ENCODE measurements around the gene ADGRG3. TPM values are rescaled to one million over a fixed set of nuclear protein-coding genes. Genes with fewer than 3 reads are reported as not detected.

Gene ADGRG3
- total and polyA plus RNA-seq, 2 of the 13 experiments (the other 11 are each of a cell fraction or from before 2014, with no cell fraction given), result 2.7 to 11.8 TPM

DNA sequence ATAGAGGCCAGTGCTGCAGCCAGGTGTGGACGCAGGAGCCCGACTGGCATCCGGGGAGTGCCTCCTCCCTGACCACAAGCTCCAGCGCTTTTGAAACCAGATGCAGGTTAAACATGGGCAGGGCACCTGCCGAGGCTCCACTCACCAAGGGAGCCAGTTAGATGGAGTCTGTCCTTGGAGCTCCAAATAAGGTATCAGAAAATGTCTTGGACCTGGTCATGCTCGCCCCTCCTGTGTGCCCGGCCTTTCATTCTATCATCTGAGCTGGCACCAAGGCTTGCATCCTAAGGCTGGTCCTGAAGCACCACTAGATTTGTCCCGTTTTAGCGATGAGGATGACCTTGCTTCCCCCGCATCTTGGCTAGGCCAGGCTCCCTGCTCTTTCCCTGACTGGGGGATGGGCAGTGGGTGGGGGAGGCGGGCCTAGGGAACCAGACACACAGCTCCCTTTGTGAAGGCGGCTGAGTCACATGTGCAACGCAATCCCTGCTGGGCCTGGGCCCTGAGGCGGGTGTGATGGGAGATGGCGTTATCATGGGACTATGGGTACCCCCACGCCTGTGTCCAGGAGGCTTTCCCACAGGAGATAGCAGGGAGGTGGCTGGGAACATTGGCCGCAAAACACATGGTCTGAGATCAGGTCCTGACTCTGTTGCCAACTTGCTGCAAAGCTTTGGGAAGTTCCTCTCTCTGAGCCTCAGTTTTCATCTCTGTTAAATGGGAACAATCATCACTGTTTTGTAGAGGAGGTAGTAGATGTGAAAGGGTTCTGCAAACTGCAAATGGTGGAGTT lies 44.7 kb upstream of the ADGRG3 start (continued):
- TF ChIP-seq, protein P1, sequence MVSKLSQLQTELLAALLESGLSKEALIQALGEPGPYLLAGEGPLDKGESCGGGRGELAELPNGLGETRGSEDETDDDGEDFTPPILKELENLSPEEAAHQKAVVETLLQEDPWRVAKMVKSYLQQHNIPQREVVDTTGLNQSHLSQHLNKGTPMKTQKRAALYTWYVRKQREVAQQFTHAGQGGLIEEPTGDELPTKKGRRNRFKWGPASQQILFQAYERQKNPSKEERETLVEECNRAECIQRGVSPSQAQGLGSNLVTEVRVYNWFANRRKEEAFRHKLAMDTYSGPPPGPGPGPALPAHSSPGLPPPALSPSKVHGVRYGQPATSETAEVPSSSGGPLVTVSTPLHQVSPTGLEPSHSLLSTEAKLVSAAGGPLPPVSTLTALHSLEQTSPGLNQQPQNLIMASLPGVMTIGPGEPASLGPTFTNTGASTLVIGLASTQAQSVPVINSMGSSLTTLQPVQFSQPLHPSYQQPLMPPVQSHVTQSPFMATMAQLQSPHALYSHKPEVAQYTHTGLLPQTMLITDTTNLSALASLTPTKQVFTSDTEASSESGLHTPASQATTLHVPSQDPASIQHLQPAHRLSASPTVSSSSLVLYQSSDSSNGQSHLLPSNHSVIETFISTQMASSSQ (IDR thresholded peaks at IDR 0.05; ENCODE audit: low read depth), result no peak
- TF ChIP-seq, protein P1 (CRISPR knock-in tag; IDR thresholded peaks at IDR 0.05; ENCODE audit: borderline replicate concordance), result 0 out of 2 replicates have a peak, but pooled peaks have one; percentile 55
- TF ChIP-seq FOSL2 (CRISPR knock-in tag; IDR thresholded peaks at IDR 0.05) (peak; percentile 96), THAP11 (CRISPR knock-in tag; IDR thresholded peaks at IDR 0.05) (peak; percentile 53), ZNF672 (CRISPR knock-in tag; IDR thresholded peaks at IDR 0.05) (no peak), JUN (CRISPR knock-in tag; IDR thresholded peaks at IDR 0.05) (0 out of 2 replicates have a peak, but pooled peaks have one; percentile 21), ARHGAP35 (CRISPR knock-in tag; IDR thresholded peaks at IDR 0.05; ENCODE audit: borderline replicate concordance) (no peak), HDAC1 (CRISPR knock-in tag; IDR thresholded peaks at IDR 0.05) (0 out of 2 replicates have a peak, but pooled peaks have one; percentile 27), ZNF432 (CRISPR knock-in tag; IDR thresholded peaks at IDR 0.05; ENCODE audit: borderline replicate concordance) (no peak), ZNF124 (CRISPR knock-in tag; IDR thresholded peaks at IDR 0.05) (0 out of 2 replicates have a peak, but pooled peaks have one; percentile 6), SALL1 (CRISPR knock-in tag; IDR thresholded peaks at IDR 0.05) (0 out of 2 replicates have a peak, but pooled peaks have one; percentile 8), SIX4 (CRISPR knock-in tag; IDR thresholded peaks at IDR 0.05) (no peak), MED1 (CRISPR knock-in tag; IDR thresholded peaks at IDR 0.05) (no peak), ZSCAN29 (CRISPR knock-in tag; conservative IDR thresholded peaks at IDR 0.05) (no peak), TBL1XR1 (IDR thresholded peaks at IDR 0.05; ENCODE audit: borderline replicate concordance, low read length, partially characterized antibody) (peak; percentile 50), ZNF264 (CRISPR knock-in tag; IDR thresholded peaks at IDR 0.05) (no peak), ZNF234 (CRISPR knock-in tag; conservative IDR thresholded peaks at IDR 0.05) (no peak), SNAI1 (CRISPR knock-in tag; IDR thresholded peaks at IDR 0.05; ENCODE audit: borderline replicate concordance) (no peak), ZMYM2 (CRISPR knock-in tag; IDR thresholded peaks at IDR 0.05) (peak; percentile 75; the same call in 1 of the 2 replicates), NCOR1 (IDR thresholded peaks at IDR 0.05; ENCODE audit: borderline replicate concordance, low read length) (0 out of 2 replicates have a peak, but pooled peaks have one; percentile 18), ZNF333 (CRISPR knock-in tag; IDR thresholded peaks at IDR 0.05; ENCODE audit: borderline replicate concordance) (no peak)
- TF ChIP-seq, protein P2, sequence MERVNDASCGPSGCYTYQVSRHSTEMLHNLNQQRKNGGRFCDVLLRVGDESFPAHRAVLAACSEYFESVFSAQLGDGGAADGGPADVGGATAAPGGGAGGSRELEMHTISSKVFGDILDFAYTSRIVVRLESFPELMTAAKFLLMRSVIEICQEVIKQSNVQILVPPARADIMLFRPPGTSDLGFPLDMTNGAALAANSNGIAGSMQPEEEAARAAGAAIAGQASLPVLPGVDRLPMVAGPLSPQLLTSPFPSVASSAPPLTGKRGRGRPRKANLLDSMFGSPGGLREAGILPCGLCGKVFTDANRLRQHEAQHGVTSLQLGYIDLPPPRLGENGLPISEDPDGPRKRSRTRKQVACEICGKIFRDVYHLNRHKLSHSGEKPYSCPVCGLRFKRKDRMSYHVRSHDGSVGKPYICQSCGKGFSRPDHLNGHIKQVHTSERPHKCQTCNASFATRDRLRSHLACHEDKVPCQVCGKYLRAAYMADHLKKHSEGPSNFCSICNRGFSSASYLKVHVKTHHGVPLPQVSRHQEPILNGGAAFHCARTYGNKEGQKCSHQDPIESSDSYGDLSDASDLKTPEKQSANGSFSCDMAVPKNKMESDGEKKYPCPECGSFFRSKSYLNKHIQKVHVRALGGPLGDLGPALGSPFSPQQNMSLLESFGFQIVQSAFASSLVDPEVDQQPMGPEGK (CRISPR knock-in tag; IDR thresholded peaks at IDR 0.05), result peak; percentile 74
- TF ChIP-seq, protein P3, sequence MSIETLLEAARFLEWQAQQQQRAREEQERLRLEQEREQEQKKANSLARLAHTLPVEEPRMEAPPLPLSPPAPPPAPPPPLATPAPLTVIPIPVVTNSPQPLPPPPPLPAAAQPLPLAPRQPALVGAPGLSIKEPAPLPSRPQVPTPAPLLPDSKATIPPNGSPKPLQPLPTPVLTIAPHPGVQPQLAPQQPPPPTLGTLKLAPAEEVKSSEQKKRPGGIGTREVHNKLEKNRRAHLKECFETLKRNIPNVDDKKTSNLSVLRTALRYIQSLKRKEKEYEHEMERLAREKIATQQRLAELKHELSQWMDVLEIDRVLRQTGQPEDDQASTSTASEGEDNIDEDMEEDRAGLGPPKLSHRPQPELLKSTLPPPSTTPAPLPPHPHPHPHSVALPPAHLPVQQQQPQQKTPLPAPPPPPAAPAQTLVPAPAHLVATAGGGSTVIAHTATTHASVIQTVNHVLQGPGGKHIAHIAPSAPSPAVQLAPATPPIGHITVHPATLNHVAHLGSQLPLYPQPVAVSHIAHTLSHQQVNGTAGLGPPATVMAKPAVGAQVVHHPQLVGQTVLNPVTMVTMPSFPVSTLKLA (IDR thresholded peaks at IDR 0.05), result 0 out of 2 replicates have a peak, but pooled peaks have one; percentile 7

All from HepG2 (cell line).